Measurements from ENCODE around the gene TTC33. TPM values are rescaled to one million over a fixed set of nuclear protein-coding genes. Genes with fewer than 3 reads are reported as not detected.

Gene TTC33
- total RNA-seq, 4 donors from 2014 or later, result 20.2 to 49.0 (median 32.6) TPM

GRCh38 chr5:40497573-40497972 lies 258.2 kb downstream of the TTC33 start:
- H3K36me3 ChIP-seq, result no peaks in the 10 kb centered on the region
- in situ Hi-C loops (cut with MboI; ENCODE audit: low sequenced_read_pairs in 4 of 4), result no loop called here
- ATAC-seq (no peak), DNase-seq (no peak)
- H3K4me3 ChIP-seq, result no peak overlapping the region
- H3K4me1 ChIP-seq, result no peaks in the 10 kb centered on the region
- H3K9me3 ChIP-seq, result no peaks in the 10 kb centered on the region
- TF ChIP-seq POLR2A (IDR thresholded peaks at IDR 0.05) (no peak), CTCF (IDR thresholded peaks at IDR 0.05 in 4 of 5, conservative IDR thresholded peaks at IDR 0.05 in 1 of 5) (no peak)
- no peak overlapping the region for H3K27ac ChIP-seq
- no peaks in the 10 kb centered on the region for H3K27me3 ChIP-seq
- intact Hi-C loops (cut with DNase I; ENCODE audit: low total_unique reads), result no loop called here

GRCh38 chr5:40495237-40495635 lies 260.5 kb downstream of the TTC33 start:
- Histone ChIP-seq H3K27me3 (no peaks in the 10 kb centered on the region), H3K36me3 (no peaks in the 10 kb centered on the region), H3K4me1 (no peaks in the 10 kb centered on the region), H3K4me3 (no peak overlapping the region), H3K9me3 (no peaks in the 10 kb centered on the region), H3K27ac (no peak overlapping the region)
- TF ChIP-seq CTCF (IDR thresholded peaks at IDR 0.05 in 4 of 5, conservative IDR thresholded peaks at IDR 0.05 in 1 of 5) (no peak), POLR2A (IDR thresholded peaks at IDR 0.05) (no peak)
- intact Hi-C loops (cut with DNase I; ENCODE audit: low total_unique reads) (no loop called here), in situ Hi-C loops (cut with MboI; ENCODE audit: low sequenced_read_pairs in 4 of 4) (no loop called here)
- ATAC-seq, result no peak
- no peak for DNase-seq

- Histone ChIP-seq H3K36me3 (no peaks in the 10 kb centered on the region), H3K9me3 (no peaks in the 10 kb centered on the region), H3K4me3 (no peak overlapping the region), H3K4me1 (no peaks in the 10 kb centered on the region), H3K27me3 (no peaks in the 10 kb centered on the region), H3K27ac (no peak overlapping the region)
- DNase-seq (no peak), ATAC-seq (no peak)
- intact Hi-C loops (cut with DNase I; ENCODE audit: low total_unique reads) (no loop called here), in situ Hi-C loops (cut with MboI; ENCODE audit: low sequenced_read_pairs in 4 of 4) (no loop called here)
- TF ChIP-seq POLR2A (IDR thresholded peaks at IDR 0.05), result no peak
- TF ChIP-seq CTCF (IDR thresholded peaks at IDR 0.05 in 4 of 5, conservative IDR thresholded peaks at IDR 0.05 in 1 of 5), result no peak
These were observed 261.0 kb downstream of the TTC33 start for GRCh38 chr5:40494631-40495236.

- Histone ChIP-seq H3K4me3 (no peak overlapping the region), H3K4me1 (no peaks in the 10 kb centered on the region), H3K36me3 (no peaks in the 10 kb centered on the region), H3K27me3 (no peaks in the 10 kb centered on the region), H3K27ac (no peak overlapping the region), H3K9me3 (no peaks in the 10 kb centered on the region)
- TF ChIP-seq CTCF (IDR thresholded peaks at IDR 0.05 in 4 of 5, conservative IDR thresholded peaks at IDR 0.05 in 1 of 5), result no peak
- no peak for TF ChIP-seq POLR2A (IDR thresholded peaks at IDR 0.05)
- in situ Hi-C loops (cut with MboI; ENCODE audit: low sequenced_read_pairs in 4 of 4), result no loop called here
- no peak for ATAC-seq
- no peak for DNase-seq
- intact Hi-C loops (cut with DNase I; ENCODE audit: low total_unique reads), result no loop called here
These were observed 263.7 kb downstream of the TTC33 start for GRCh38 chr5:40492056-40492455.

GRCh38 chr5:40491644-40492043 lies 264.1 kb downstream of the TTC33 start:
- H3K27me3 ChIP-seq, result no peaks in the 10 kb centered on the region
- intact Hi-C loops (cut with DNase I; ENCODE audit: low total_unique reads) (no loop called here), in situ Hi-C loops (cut with MboI; ENCODE audit: low sequenced_read_pairs in 4 of 4) (no loop called here)
- ATAC-seq, result no peak
- no peak overlapping the region for H3K27ac ChIP-seq
- H3K36me3 ChIP-seq, result no peaks in the 10 kb centered on the region
- no peak overlapping the region for H3K4me3 ChIP-seq
- no peak for TF ChIP-seq POLR2A (IDR thresholded peaks at IDR 0.05)
- no peak for TF ChIP-seq CTCF (IDR thresholded peaks at IDR 0.05 in 4 of 5, conservative IDR thresholded peaks at IDR 0.05 in 1 of 5)
- no peaks in the 10 kb centered on the region for H3K4me1 ChIP-seq
- no peak for DNase-seq
- H3K9me3 ChIP-seq, result no peaks in the 10 kb centered on the region
